NB4 (cell line): ENCODE measurements around the gene TMEM178B.
"Not testable (repeated sequence)": the region's sequence is repeated elsewhere in the genome, so short reads cannot be mapped to it uniquely, and the experiment has no call there.

Experiments
- DNase-seq: peaks from one replicate; pipeline ENCODE4 v3.0.0; 2010; ENCODE audit warnings: low read depth
- H3K4me3 ChIP-seq: one replicate; pipeline ENCODE4 v1.5.1; 2011; ENCODE audit warnings: mild to moderate bottlenecking, low read depth, low read length, moderate library complexity
- MYC ChIP-seq: IDR thresholded peaks from 2 replicates; pipeline ENCODE4 v1.6.1; 2011; ENCODE audit warnings: low read depth, low read length
- POLR2A ChIP-seq: IDR thresholded peaks from 2 replicates; pipeline ENCODE4 v1.6.1; 2011; ENCODE audit warnings: mild to moderate bottlenecking; ENCODE audit not compliant: insufficient read length; ENCODE audit errors: extremely low read depth
- TF ChIP-seq, protein P1 (sequence below): IDR thresholded peaks from 2 replicates; pipeline ENCODE4 v1.6.1; 2011; ENCODE audit warnings: low read depth, low read length
- TF ChIP-seq, protein P2 (sequence below): IDR thresholded peaks from one replicate; pipeline ENCODE4 v1.5.1; 2012; ENCODE audit warnings: low read depth, low read length

Gene TMEM178B

DNA sequence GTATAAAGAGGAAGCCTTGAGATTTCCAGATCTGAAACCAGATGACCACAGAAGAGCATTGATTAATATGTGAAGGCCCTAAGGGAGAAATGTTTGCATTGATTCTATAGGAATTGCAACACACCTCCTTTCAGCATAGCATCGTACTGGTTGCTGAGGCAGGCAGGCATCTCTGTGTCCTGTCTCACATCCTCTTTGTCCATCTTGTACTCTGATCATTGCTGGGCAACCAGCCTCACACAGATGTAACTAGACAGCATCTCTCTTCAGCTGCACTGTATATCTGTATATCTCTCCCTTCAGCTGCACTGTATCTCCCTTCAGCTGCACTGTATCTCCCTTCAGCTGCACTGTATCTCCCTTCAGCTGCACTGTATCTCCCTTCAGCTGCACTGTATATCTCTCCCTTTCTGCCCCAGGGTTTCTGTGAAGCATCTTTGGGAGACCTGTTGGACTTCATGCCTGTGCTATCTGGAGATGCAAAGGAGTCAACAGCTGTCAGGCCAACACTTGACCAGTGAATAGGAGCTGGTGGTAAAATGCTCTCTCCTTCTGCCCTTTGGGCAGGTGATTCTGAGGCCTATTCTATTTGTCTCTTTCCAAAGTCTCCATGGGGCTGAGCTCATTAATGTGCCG, 40.3 kb downstream of the TMEM178B start:
- no peak for DNase-seq
- TF ChIP-seq, protein P1, sequence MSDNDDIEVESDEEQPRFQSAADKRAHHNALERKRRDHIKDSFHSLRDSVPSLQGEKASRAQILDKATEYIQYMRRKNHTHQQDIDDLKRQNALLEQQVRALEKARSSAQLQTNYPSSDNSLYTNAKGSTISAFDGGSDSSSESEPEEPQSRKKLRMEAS = no peak
- TF ChIP-seq MYC (no peak), POLR2A (no peak)
- TF ChIP-seq, protein P2, sequence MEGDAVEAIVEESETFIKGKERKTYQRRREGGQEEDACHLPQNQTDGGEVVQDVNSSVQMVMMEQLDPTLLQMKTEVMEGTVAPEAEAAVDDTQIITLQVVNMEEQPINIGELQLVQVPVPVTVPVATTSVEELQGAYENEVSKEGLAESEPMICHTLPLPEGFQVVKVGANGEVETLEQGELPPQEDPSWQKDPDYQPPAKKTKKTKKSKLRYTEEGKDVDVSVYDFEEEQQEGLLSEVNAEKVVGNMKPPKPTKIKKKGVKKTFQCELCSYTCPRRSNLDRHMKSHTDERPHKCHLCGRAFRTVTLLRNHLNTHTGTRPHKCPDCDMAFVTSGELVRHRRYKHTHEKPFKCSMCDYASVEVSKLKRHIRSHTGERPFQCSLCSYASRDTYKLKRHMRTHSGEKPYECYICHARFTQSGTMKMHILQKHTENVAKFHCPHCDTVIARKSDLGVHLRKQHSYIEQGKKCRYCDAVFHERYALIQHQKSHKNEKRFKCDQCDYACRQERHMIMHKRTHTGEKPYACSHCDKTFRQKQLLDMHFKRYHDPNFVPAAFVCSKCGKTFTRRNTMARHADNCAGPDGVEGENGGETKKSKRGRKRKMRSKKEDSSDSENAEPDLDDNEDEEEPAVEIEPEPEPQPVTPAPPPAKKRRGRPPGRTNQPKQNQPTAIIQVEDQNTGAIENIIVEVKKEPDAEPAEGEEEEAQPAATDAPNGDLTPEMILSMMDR = no peak
- H3K4me3 ChIP-seq = no peak overlapping the region

DNA sequence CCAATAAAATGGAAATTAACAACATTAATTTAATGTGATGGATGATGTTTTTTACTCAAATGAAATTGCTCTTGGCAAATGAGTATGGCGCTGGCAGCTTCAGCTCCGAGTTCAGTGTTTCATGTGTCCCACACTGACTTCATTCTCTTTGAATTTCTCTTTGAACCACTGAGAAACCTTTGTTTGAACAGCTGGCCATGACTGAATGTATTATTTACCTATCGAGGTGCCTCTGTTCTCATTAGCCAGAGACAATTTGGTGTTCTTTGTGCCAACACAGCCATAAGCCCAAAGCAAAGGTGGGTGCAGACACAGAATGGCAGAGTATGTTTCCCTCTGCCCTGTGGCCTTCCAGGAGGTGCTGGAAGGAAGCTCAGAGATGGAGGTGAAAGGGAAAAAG, 42.1 kb downstream of the TMEM178B start:
- H3K4me3 ChIP-seq = no peak overlapping the region
- no peak for DNase-seq
- TF ChIP-seq, protein P1 = no peak
- no peak for TF ChIP-seq MYC
- no peak for TF ChIP-seq POLR2A
- TF ChIP-seq, protein P2 = no peak

DNA sequence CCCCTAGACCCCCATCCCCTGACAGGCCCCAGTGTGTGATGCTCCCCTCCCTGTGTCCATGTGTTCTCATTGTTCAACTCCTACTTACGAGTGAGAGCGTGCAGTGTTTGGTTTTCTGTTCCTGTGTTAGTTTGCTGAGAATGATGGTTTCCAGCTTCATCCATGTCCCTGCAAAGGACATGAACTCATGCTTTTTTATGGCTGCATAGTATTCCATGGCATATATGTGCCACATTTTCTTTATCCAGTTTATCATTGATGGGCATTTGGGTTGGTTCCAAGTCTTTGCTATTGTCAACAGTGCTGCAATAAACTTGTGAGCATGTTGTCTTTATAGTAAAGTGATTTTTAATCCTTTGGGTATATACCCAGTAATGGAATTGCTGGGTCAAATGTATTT, 42.8 kb downstream of the TMEM178B start:
- not testable (repeated sequence) for DNase-seq

DNA sequence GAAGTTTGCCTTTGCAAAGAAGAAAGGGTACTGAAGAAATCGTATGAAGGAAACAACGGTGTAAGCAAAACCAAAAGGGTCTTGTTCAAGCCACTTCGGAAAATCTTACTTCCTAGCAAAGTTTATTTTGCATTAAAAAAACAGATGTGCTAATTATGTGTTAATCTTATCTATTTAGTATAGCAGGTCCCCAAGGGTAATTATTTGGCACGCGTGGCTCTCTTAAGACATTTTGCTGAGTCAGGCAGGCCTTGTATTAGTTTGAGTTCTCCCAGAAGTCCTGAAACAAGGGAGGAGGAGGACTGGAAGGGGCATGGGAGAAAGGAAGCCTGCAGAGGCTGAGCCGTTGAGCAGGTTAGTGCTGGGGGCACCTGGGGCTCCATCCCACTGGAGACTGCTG, 44.9 kb downstream of the TMEM178B start:
- DNase-seq = no peak
- no peak overlapping the region for H3K4me3 ChIP-seq

More for the DNA sequence above, 42.8 kb downstream of the TMEM178B start:
- H3K4me3 ChIP-seq = not testable (repeated sequence)

DNA sequence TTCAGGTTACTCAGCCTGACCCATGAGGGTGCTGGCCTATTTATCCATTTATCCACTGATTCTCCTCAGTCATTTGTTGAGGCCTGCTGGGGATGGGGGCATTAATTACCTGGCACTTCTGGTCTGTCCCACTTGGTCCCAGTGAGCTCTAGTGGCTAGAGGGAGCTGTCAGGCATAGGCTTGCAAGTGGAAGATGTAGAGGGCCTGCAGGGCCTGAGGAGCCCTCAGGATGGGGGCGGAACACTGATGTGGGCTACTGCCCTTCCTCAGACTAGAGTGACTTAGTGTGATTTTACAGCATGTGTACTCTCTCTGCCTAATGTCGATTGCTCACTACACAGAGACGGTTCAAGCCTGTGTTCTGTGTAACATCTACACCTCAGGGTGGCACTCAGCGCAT, 45.3 kb downstream of the TMEM178B start:
- TF ChIP-seq, protein P1 = no peak
- no peak for TF ChIP-seq MYC
- TF ChIP-seq, protein P2 = no peak
- no peak for TF ChIP-seq POLR2A
- no peak overlapping the region for H3K4me3 ChIP-seq
- DNase-seq = no peak

More for the DNA sequence above, 44.9 kb downstream of the TMEM178B start:
- TF ChIP-seq MYC (no peak), POLR2A (no peak)
- TF ChIP-seq, protein P2 = no peak
- TF ChIP-seq, protein P1 = no peak

DNA sequence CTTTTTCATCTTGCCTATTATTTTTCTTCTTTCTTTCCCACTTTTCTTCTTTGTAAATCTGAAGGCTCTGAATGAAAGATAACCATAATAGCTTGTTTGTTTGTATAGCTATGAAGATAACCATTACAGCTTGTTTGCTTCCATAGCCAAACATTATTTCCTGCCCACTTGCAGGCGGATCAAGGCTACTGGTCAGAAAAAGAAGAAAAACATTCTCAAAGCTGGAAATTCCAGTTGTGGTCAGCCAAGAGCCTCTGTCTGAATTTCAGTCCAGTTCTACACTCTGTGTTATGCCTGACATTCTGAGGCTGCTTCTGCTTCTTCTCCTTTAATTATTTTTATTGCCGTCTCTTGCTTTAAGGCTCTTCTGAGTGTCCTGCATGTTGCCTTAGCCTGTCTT, 48.9 kb downstream of the TMEM178B start:
- DNase-seq = no peak
- no peak for TF ChIP-seq MYC
- TF ChIP-seq, protein P1 = no peak
- TF ChIP-seq, protein P2 = no peak
- no peak overlapping the region for H3K4me3 ChIP-seq
